Kidney (tissue), 14 donors: Measurements from ENCODE around the gene THADA. TPM values are rescaled to one million over a fixed set of nuclear protein-coding genes. Genes with fewer than 3 reads are reported as not detected.

ENCODE experiments used
- DNase-seq, 5 donors: peaks; one replicate each; pipeline ENCODE4 v3.0.0-alpha.2; 2013 to 2020
- FAIRE-seq: peaks from 2 replicates; lab custom pipeline; 2012; peaks lifted over from hg19 to GRCh38; lab: Jason Lieb, UNC
- H3K27ac ChIP-seq, 2 donors: one replicate each; pipeline ENCODE4 v1.7.0; 2013; ENCODE audit warnings: low read depth in 2 of 2, low read length in 2 of 2, inconsistent platforms in 1 of 2
- H3K27me3 ChIP-seq: one replicate; pipeline ENCODE4 v1.7.1; 2013; ENCODE audit warnings: low read length, inconsistent platforms; ENCODE audit not compliant: control insufficient read depth, insufficient read depth
- H3K36me3 ChIP-seq, 3 donors: one replicate each; pipeline versions ENCODE4 v1.7.0 to v1.7.1; 2013; ENCODE audit warnings: low read length in 3 of 3, control low read depth in 1 of 3, inconsistent platforms in 1 of 3; ENCODE audit not compliant: insufficient read depth in 3 of 3, control insufficient read depth in 2 of 3
- H3K4me1 ChIP-seq, 3 donors: one replicate each; pipeline versions ENCODE4 v1.7.0 to v1.7.1; 2013; ENCODE audit warnings: low read length in 3 of 3, inconsistent platforms in 1 of 3, low read depth in 1 of 3; ENCODE audit not compliant: control insufficient read depth in 2 of 3, insufficient read depth in 2 of 3
- H3K4me3 ChIP-seq, 3 donors: one replicate each; pipeline versions ENCODE4 v1.7.0 to v1.8.1; 2013; ENCODE audit warnings: low read length in 3 of 3, control low read depth in 1 of 3, inconsistent platforms in 1 of 3
- H3K9ac ChIP-seq, 3 donors: one replicate each; pipeline versions ENCODE4 v1.7.0 to v1.7.1; 2013; ENCODE audit warnings: low read length in 3 of 3, control low read depth in 1 of 3, inconsistent platforms in 1 of 3
- H3K9me3 ChIP-seq, 3 donors: one replicate each; pipeline versions ENCODE4 v1.7.0 to v1.7.1; 2013; ENCODE audit warnings: low read length in 3 of 3, control low read depth in 1 of 3, inconsistent platforms in 1 of 3; ENCODE audit not compliant: control insufficient read depth in 2 of 3, insufficient read depth in 1 of 3
- intact Hi-C: fragments of 100-400 bp; cut with DNase I; formaldehyde crosslinking; loops from one replicate; pipeline ENCODE4 v1.11.1; 2022
- polyA plus RNA-seq: library from polyadenylated mRNA; stranded (reverse); fragments of 350-450 nt; fragmentation: Illumina TruSeq; extraction: RNeasy Lipid Tissue Mini Kit (QIAGEN cat#74804); gene quantifications from one replicate; pipeline ENCODE4 v1.2.3, GENCODE V29; 2014; ENCODE audit warnings: low read depth, low replicate concordance; ENCODE audit not compliant: insufficient read depth
- total RNA-seq: library from RNA; stranded (reverse); fragmentation: NEBNext Ultra II Directional; extraction: Animal tissue kit (Norgen Biotek cat#: 25700); gene quantifications from one replicate; pipeline ENCODE4 v1.2.1, GENCODE V29; 2021
- TF ChIP-seq, protein P1 (sequence below): IDR thresholded peaks from 3 replicates; pipeline ENCODE4 v1.5.1; 2012; ENCODE audit warnings: mild to moderate bottlenecking, moderate library complexity, borderline replicate concordance; ENCODE audit not compliant: insufficient read depth; ENCODE audit errors: extremely low read depth
- donor health status: control.
- donor health status: control.
- donor health status: control.
- donor health status: control.
- donor health status: control.
- donor health status: DM: yes; HTN: yes; CAD: no.
- donor health status: Normal renal cell carcinoma (clear cell type).

The THADA gene
- total and polyA plus RNA-seq, 2 donors from 2014 or later: 21.4 to 45.1 TPM

DNA sequence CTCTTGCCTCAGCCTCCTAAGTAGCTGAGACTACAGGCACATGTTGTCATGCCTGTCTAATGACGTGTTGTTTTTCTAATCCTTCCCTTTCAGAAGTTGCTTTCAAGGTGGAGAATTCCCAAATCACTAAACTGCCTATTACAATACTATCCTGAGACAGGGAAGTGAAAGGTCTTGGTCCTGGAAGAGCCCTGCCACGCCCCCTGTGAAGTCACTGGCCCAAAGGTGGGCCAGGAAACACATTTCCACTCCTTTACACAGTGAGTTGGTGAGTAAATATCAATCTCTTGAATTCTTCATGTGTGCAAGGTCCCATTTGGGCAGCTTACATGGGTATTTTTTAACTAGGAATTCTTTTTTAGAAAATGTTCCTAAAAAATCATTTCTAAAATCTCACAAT lies 150.1 kb downstream of the THADA start:
- no peak overlapping the region for H3K27ac ChIP-seq

DNA sequence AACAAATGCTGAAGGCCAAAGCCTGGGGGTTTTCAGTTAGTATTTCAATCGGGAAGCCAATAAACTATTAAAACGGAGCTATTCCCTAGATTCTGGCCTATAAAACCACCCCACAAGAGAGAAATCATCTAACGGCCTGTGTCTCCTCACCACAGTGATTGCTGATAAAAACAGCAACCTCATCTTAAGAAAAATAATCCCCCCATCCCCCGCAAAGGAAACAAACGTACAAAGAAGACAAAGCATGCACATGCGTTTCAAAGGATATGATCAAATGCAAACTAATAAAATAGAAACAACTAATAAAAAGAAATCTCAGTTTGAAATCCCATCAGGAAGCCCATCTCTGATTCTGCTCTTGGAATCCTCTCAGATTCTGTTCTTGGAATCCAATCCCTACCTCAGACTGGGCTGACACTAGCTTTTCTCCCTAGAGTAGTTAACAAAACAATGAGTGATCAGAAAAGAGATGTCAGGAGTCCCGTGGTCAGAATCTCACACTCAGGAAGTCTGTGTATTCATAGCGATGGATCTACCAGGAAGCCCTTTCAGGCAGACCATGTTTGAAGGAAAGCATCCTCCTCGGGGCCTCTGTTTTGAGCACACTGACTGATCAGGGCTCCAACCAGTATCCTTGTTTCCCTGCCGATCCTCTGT lies 150.7 kb downstream of the THADA start:
- FAIRE-seq (no peak), DNase-seq (peak in 1 of 5 donors; percentile 54)
- TF ChIP-seq, protein P1, sequence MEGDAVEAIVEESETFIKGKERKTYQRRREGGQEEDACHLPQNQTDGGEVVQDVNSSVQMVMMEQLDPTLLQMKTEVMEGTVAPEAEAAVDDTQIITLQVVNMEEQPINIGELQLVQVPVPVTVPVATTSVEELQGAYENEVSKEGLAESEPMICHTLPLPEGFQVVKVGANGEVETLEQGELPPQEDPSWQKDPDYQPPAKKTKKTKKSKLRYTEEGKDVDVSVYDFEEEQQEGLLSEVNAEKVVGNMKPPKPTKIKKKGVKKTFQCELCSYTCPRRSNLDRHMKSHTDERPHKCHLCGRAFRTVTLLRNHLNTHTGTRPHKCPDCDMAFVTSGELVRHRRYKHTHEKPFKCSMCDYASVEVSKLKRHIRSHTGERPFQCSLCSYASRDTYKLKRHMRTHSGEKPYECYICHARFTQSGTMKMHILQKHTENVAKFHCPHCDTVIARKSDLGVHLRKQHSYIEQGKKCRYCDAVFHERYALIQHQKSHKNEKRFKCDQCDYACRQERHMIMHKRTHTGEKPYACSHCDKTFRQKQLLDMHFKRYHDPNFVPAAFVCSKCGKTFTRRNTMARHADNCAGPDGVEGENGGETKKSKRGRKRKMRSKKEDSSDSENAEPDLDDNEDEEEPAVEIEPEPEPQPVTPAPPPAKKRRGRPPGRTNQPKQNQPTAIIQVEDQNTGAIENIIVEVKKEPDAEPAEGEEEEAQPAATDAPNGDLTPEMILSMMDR: no peak
- H3K27ac ChIP-seq: no peak overlapping the region
- no peaks in the 10 kb centered on the region for H3K9me3 ChIP-seq
- no peaks in the 10 kb centered on the region for H3K36me3 ChIP-seq
- intact Hi-C loops: no loop called here
- H3K27me3 ChIP-seq: no peaks in the 10 kb centered on the region
- peaks cover 0 to 48% (median 15%) of the 10 kb centered on the region in 3 donors for H3K4me1 ChIP-seq
- H3K4me3 ChIP-seq: no peak overlapping the region
- no peak overlapping the region for H3K9ac ChIP-seq

More for the DNA sequence above, 150.1 kb downstream of the THADA start:
- no peaks in the 10 kb centered on the region for H3K27me3 ChIP-seq
- no peak overlapping the region for H3K4me3 ChIP-seq
- H3K9ac ChIP-seq: no peak overlapping the region
- TF ChIP-seq, protein P1: no peak
- DNase-seq (no peak), FAIRE-seq (no peak)
- intact Hi-C loops: no loop called here
- peaks cover 0 to 42% (median 15%) of the 10 kb centered on the region in 3 donors for H3K4me1 ChIP-seq
- H3K9me3 ChIP-seq: no peaks in the 10 kb centered on the region
- no peaks in the 10 kb centered on the region for H3K36me3 ChIP-seq

DNA sequence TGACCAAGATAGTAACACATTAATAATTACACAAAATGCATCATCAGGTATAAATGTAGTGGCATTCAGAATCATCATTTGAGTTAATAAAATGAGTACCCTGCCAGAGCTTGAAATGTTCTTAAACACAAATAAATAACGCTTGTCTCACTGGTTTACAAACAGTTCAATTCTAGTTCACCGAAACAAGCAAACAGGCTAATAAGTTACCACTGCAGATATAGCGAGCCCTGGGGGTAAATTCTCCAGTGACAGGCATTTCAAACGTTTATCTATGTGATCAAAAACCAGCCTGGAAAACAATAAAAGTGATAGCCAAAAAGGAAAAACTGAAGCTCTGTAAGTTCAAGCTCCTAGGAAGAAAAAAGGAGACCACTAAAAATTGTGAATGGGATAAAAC lies 152.6 kb downstream of the THADA start:
- Histone ChIP-seq H3K4me1 (peaks cover 0 to 43% (median 14%) of the 10 kb centered on the region in 3 donors), H3K4me3 (peak overlapping the region in 1 of 3 donors; percentile 7), H3K36me3 (no peaks in the 10 kb centered on the region), H3K9ac (no peak overlapping the region), H3K9me3 (no peaks in the 10 kb centered on the region), H3K27me3 (no peaks in the 10 kb centered on the region), H3K27ac (peak overlapping the region; percentile 45 to 51)
- intact Hi-C loops: no loop called here
- TF ChIP-seq, protein P1: no peak
- FAIRE-seq (no peak), DNase-seq (no peak)
